Hippocampal formation (tissue), 2 donors: ENCODE data around the gene GPX4.

ENCODE experiments used
- DNase-seq, 2 donors: peaks; one replicate each; lab custom pipeline; 2025; lab: John Stamatoyannopoulos, UW

GPX4 gene, protein sequence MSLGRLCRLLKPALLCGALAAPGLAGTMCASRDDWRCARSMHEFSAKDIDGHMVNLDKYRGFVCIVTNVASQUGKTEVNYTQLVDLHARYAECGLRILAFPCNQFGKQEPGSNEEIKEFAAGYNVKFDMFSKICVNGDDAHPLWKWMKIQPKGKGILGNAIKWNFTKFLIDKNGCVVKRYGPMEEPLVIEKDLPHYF

DNA sequence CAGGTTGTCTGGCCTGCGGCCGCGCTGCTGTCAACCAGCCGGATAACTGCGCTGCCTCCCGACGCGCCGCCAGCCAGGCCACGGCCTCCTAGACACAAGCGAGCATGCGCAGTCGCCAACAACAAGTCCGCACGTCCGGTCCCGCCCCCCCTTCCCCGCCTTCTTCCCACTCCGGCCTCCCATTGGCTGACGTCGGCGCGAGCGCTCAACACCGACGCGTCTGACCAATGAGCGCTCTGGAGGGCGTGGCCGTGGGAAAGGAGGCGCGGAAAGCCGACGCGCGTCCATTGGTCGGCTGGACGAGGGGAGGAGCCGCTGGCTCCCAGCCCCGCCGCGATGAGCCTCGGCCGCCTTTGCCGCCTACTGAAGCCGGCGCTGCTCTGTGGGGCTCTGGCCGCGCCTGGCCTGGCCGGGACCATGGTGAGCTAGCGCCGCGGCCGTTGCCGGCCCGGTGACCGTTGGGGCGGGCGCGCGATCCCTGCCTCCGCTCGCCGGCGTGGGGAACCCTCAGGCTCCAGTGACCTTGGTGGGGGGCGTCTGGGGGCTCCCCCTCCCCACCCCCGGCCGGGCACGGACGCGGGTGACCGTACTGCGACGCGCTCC is at the start of gene GPX4:
GPX4 (plus strand) TSS at position 287 of the 603 bp plus-strand sequence; CDS start at position 337, 50 bp downstream.
- peak; percentile 96 to 98 for DNase-seq

GRCh38 chr19:1054102-1055027 is 49.4 kb upstream of the GPX4 start:
- DNase-seq = no peak

DNA sequence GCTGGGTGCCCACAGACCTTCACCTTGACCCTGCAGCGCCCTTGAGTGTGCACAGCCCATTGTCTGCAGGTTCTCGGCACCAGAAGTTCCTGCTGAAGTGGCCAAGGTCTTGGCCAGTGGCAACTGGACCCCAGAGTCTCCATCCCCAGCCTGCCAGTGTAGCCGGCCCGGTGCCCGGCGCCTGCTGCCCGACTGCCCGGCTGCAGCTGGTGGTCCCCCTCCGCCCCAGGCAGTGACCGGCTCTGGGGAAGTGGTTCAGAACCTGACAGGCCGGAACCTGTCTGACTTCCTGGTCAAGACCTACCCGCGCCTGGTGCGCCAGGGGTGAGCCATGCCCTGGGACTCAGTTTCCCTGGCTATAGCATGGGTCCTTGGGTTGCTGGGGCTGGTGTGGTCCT is 48.8 kb upstream of the GPX4 start:
- no peak for DNase-seq

GRCh38 chr19:1055886-1056620 is 47.7 kb upstream of the GPX4 start:
- DNase-seq = no peak

DNA sequence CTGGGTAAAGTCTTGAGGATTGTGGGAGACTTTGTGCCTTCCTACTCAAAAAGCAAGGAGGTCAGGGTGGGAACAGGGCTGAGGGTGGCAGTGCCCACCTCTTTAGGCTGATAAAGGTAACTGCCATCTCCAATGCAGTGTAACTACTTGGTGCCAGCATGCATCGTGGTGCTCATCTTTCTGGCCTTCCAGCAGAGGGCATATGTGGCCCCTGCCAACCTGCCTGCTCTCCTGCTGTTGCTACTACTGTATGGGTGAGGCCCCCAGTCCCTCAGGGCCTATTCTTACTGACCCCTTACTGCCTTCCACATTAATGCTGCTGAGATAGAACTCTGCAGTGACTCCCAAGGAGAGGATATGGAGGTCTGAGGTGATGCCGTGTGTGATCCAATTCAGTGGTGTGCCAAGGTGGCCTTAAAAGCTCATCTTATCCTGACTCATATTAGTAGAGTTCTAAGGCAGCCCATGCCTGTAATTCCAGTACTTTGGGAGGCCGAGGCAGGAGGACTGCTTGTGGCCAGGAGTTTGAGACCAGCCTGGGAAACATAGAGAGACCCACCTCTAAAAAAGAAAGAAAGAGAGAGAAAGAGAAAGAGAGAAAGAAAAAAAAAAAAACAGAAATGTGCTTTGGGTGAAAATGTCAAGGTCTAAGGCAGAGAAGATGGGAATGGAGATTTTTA is 46.5 kb upstream of the GPX4 start:
- DNase-seq = no peak

DNA sequence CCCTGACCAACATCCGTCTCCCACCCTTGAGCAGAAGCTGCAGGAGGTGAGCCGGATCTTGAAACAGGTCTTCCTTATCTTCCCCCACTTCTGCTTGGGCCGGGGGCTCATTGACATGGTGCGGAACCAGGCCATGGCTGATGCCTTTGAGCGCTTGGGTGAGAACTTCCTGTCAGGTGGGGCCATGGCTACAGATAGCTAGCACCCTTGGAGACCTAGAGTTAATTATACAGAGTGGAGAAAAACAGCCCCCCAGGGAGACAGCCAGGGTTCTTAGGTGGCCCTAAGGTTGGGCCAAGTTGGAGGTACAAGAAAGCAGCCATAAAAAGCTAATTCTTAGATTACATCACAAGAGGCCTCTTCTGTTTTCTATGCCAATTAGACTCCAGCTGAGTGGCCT is 45.7 kb upstream of the GPX4 start:
- no peak for DNase-seq

- DNase-seq = no peak
These were observed 43.1 kb upstream of the GPX4 start for GRCh38 chr19:1060689-1061088.

GRCh38 chr19:1061987-1062386 is 41.8 kb upstream of the GPX4 start:
- DNase-seq = no peak

GRCh38 chr19:1062387-1063029 is 41.3 kb upstream of the GPX4 start:
- DNase-seq = no peak

DNA sequence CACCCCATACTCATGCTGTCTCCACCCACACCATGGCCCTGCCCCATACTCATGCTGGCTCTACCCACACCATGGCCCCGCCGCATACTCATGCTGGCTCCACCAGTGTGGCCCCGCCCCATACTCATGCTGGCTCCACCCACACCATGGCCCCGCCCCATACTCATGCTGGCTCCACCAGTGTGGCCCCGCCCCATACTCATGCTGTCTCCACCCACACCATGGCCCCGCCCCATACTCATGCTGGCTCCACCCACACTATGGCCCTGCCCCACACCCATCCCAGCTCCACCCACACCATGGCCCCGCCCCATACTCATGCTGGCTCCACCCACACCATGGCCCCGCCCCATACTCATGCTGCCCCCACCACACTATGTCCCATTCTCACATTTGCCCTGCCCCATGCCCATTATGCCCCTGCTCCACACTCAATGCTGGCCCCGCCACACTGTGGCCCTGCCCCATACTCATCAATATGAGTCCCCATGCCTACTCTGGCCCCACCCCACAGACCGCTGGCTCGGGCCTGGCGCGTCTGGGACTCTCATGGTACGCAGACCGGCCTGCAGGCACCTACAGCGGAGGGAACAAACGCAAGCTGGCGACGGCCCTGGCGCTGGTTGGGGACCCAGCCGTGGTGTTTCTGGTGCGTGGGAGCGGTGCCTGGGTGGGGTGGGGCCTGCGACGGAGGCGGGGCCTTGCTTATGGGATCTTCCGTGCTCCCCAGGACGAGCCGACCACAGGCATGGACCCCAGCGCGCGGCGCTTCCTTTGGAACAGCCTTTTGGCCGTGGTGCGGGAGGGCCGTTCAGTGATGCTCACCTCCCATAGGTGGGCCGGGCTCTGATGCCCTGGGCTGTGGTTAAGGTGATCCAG is 40.5 kb upstream of the GPX4 start:
- no peak for DNase-seq

- DNase-seq = no peak
These were observed 39.7 kb upstream of the GPX4 start for GRCh38 chr19:1063909-1064660.

GRCh38 chr19:1064661-1065605 is 38.9 kb upstream of the GPX4 start:
- DNase-seq = no peak

GRCh38 chr19:1065606-1066109 is 38.1 kb upstream of the GPX4 start:
- no peak for DNase-seq

DNA sequence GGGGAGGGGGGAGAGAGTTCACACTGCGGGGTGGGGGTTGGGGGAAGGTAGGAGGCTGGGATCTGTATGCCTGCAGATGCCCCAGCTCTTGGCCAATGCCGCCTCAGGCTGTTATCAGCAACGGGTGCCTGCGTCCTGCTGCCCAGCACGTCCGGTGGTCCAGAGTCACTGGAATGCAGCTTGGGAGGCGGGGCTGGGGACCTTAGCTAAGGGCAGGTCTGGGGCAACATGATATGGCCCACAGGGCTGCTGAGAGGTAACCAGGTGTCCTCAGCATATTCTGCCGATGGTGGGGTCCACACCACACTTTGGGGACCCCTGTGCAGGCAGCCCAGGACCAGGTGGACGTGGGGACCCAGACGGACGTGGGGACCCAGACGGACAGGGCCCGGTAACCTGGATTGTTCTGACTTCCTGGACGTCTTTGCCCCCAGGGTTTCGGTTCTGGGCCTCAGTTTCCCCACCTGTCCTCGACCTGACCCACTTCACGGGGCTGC is 37.5 kb upstream of the GPX4 start:
- no peak for DNase-seq

- DNase-seq = no peak
These were observed 37.0 kb upstream of the GPX4 start, which contains the start of gene ARHGAP45 for GRCh38 chr19:1066748-1067340. TSS of gene ARHGAP45 (plus strand) at chr19:1067167. CDS start at chr19:1067406, 239 bp downstream.

- DNase-seq = no peak
These were observed 36.3 kb upstream of the GPX4 start for GRCh38 chr19:1067341-1067957.
